Measurements from ENCODE around the gene ERN1.

The ERN1 gene

GRCh38 chr17:64064331-64064730 lies 65.6 kb downstream of the ERN1 start:
- H3K4me1 ChIP-seq = peaks cover 10 to 65% (median 27%) of the 10 kb centered on the region in 10 experiments
- TF ChIP-seq Cebpa-rat (IDR thresholded peaks at IDR 0.05) = no peak
- no peak overlapping the region for H3K4me2 ChIP-seq
- H3K36me3 ChIP-seq = peaks cover 20 to 60% (median 49%) of the 10 kb centered on the region in 11 experiments
- H3K27ac ChIP-seq = no peak overlapping the region
- no peaks in the 10 kb centered on the region for H4K20me1 ChIP-seq
- H3K4me3 ChIP-seq = no peak overlapping the region
- peaks cover 15 to 24% (median 20%) of the 10 kb centered on the region in 11 experiments for H3K9me3 ChIP-seq (replicated peaks in 1 of 11)
- no peak overlapping the region for H3K9ac ChIP-seq
- no peaks in the 10 kb centered on the region for H3K27me3 ChIP-seq

- Histone ChIP-seq H3K4me1 (peaks cover 12 to 68% (median 28%) of the 10 kb centered on the region in 10 experiments), H3K27me3 (no peaks in the 10 kb centered on the region), H3K9ac (no peak overlapping the region), H3K27ac (peak overlapping the region in 2 of 11 experiments; percentile 51 to 64; a peak in 1 of 22 replicates), H3K9me3 (replicated peaks in 1 of 11) (peaks cover 10 to 19% (median 15%) of the 10 kb centered on the region in 11 experiments), H3K4me2 (peak overlapping the region in 8 of 11 experiments; percentile 21 to 69 (median 56); a peak in 8 of 22 replicates), H3K36me3 (peaks cover 15 to 60% (median 44%) of the 10 kb centered on the region in 11 experiments), H4K20me1 (no peaks in the 10 kb centered on the region), H3K4me3 (no peak overlapping the region)
- no peak for TF ChIP-seq Cebpa-rat (IDR thresholded peaks at IDR 0.05)
These were observed 66.1 kb downstream of the ERN1 start for GRCh38 chr17:64063766-64064224.

- Histone ChIP-seq H3K27ac (peak overlapping the region in 9 of 11 experiments; percentile 38 to 64 (median 49); a peak in 17 of 22 replicates), H3K4me3 (no peak overlapping the region), H3K4me1 (peaks cover 12 to 67% (median 29%) of the 10 kb centered on the region in 10 experiments), H3K36me3 (peaks cover 8 to 58% (median 36%) of the 10 kb centered on the region in 11 experiments), H3K9ac (peak overlapping the region in 1 of 11 experiments; percentile 11; a peak in 1 of 22 replicates), H3K27me3 (no peaks in the 10 kb centered on the region), H4K20me1 (no peaks in the 10 kb centered on the region), H3K9me3 (replicated peaks in 1 of 11) (peaks cover 3 to 12% (median 8%) of the 10 kb centered on the region in 11 experiments; a peak in 20 of 22 replicates), H3K4me2 (peak overlapping the region; percentile 21 to 69 (median 53))
- no peak for TF ChIP-seq Cebpa-rat (IDR thresholded peaks at IDR 0.05)
These were observed 66.9 kb downstream of the ERN1 start for GRCh38 chr17:64063088-64063487.

- no peaks in the 10 kb centered on the region for H3K9me3 ChIP-seq (replicated peaks in 1 of 11)
- no peak for TF ChIP-seq Cebpa-rat (IDR thresholded peaks at IDR 0.05)
- H3K27me3 ChIP-seq = no peaks in the 10 kb centered on the region
- no peaks in the 10 kb centered on the region for H4K20me1 ChIP-seq
- H3K9ac ChIP-seq = no peak overlapping the region
- H3K27ac ChIP-seq = peak overlapping the region in 1 of 11 experiments; percentile 5; a peak in 3 of 22 replicates
- peaks cover 0 to 54% (median 28%) of the 10 kb centered on the region in 11 experiments; a peak in 15 of 22 replicates for H3K36me3 ChIP-seq
- H3K4me2 ChIP-seq = peak overlapping the region in 3 of 11 experiments; percentile 69 to 80 (median 73); a peak in 5 of 22 replicates
- no peak overlapping the region for H3K4me3 ChIP-seq
- H3K4me1 ChIP-seq = peaks cover 16 to 52% (median 26%) of the 10 kb centered on the region in 10 experiments
These were observed 68.6 kb downstream of the ERN1 start for GRCh38 chr17:64061178-64061898.

GRCh38 chr17:64060331-64060730 lies 69.6 kb downstream of the ERN1 start:
- no peaks in the 10 kb centered on the region for H3K27me3 ChIP-seq
- H3K27ac ChIP-seq = no peak overlapping the region

GRCh38 chr17:64059756-64060155 lies 70.2 kb downstream of the ERN1 start:
- Histone ChIP-seq H3K27ac (no peak overlapping the region), H3K9me3 (replicated peaks in 1 of 11) (no peaks in the 10 kb centered on the region), H3K4me2 (peak overlapping the region in 5 of 11 experiments; percentile 39 to 80 (median 69); a peak in 10 of 22 replicates), H3K4me1 (peaks cover 18 to 53% (median 26%) of the 10 kb centered on the region in 10 experiments), H4K20me1 (no peaks in the 10 kb centered on the region), H3K27me3 (no peaks in the 10 kb centered on the region), H3K36me3 (peaks cover 2 to 56% (median 28%) of the 10 kb centered on the region in 11 experiments; a peak in 16 of 22 replicates), H3K4me3 (no peak overlapping the region), H3K9ac (no peak overlapping the region)
- no peak for TF ChIP-seq Cebpa-rat (IDR thresholded peaks at IDR 0.05)

More at GRCh38 chr17:64060331-64060730, 69.6 kb downstream of the ERN1 start:
- no peak overlapping the region for H3K4me3 ChIP-seq
- no peaks in the 10 kb centered on the region for H4K20me1 ChIP-seq
- H3K4me2 ChIP-seq = peak overlapping the region in 6 of 11 experiments; percentile 6 to 80 (median 60); a peak in 10 of 22 replicates
- no peaks in the 10 kb centered on the region for H3K9me3 ChIP-seq (replicated peaks in 1 of 11)
- H3K9ac ChIP-seq = no peak overlapping the region
- peaks cover 2 to 57% (median 25%) of the 10 kb centered on the region in 11 experiments; a peak in 15 of 22 replicates for H3K36me3 ChIP-seq
- peaks cover 18 to 53% (median 26%) of the 10 kb centered on the region in 10 experiments for H3K4me1 ChIP-seq
- TF ChIP-seq Cebpa-rat (IDR thresholded peaks at IDR 0.05) = no peak

GRCh38 chr17:64058621-64059020 lies 71.3 kb downstream of the ERN1 start:
- Histone ChIP-seq H3K27ac (no peak overlapping the region), H3K4me1 (peaks cover 16 to 48% (median 25%) of the 10 kb centered on the region in 10 experiments), H3K9ac (no peak overlapping the region), H4K20me1 (no peaks in the 10 kb centered on the region), H3K4me2 (no peak overlapping the region), H3K4me3 (no peak overlapping the region), H3K27me3 (no peaks in the 10 kb centered on the region), H3K36me3 (peaks cover 0 to 57% (median 31%) of the 10 kb centered on the region in 11 experiments; a peak in 16 of 22 replicates), H3K9me3 (replicated peaks in 1 of 11) (no peaks in the 10 kb centered on the region)
- TF ChIP-seq Cebpa-rat (IDR thresholded peaks at IDR 0.05) = no peak

- Histone ChIP-seq H3K36me3 (peaks cover 3 to 63% (median 36%) of the 10 kb centered on the region in 11 experiments; a peak in 16 of 22 replicates), H4K20me1 (no peaks in the 10 kb centered on the region), H3K4me3 (no peak overlapping the region), H3K4me1 (peaks cover 8 to 40% (median 17%) of the 10 kb centered on the region in 10 experiments), H3K4me2 (no peak overlapping the region), H3K9ac (no peak overlapping the region), H3K27ac (no peak overlapping the region), H3K9me3 (replicated peaks in 1 of 11) (no peaks in the 10 kb centered on the region), H3K27me3 (no peaks in the 10 kb centered on the region)
- peak in 4 of 11 experiments; percentile 11 to 74 (median 47); a peak in 2 of 22 replicates for TF ChIP-seq Cebpa-rat (IDR thresholded peaks at IDR 0.05)
These were observed 72.2 kb downstream of the ERN1 start for GRCh38 chr17:64057701-64058263.

Data from BLaER1 treated with 17β-estradiol and CSF1 and Interleukin-3, amounts not matched to agents 10 nM and 100 nM (cell line).